Activated CD8-positive, alpha-beta memory T cell treated with anti-CD3 and anti-CD28 coated beads, Interleukin-2, amount 10 ng/mL, durations not matched to agents 7 days and 5 days (primary cell): ENCODE data around the gene TIPARP. TPM values are rescaled to one million over a fixed set of nuclear protein-coding genes. Genes with fewer than 3 reads are reported as not detected.

Experiments
- ATAC-seq: fragments of 150-1000 bp; cut with Tn5 transposase; one replicate; pipeline ENCODE4 v1.10.0; 2021; ENCODE audit warnings: moderate library complexity
- CTCF ChIA-PET: fragments of 350-600 bp; sonication (Branson Sonifier 250); formaldehyde crosslinking; loops from one replicate; lab custom pipeline; 2021; ENCODE audit warnings: antibody characterized with exemption; lab: Charles Lee
- DNase-seq: peaks from one replicate; pipeline ENCODE4 v3.0.0-alpha.2; 2020
- H3K27ac Mint-ChIP-seq: one replicate; pipeline ENCODE4 v1.8.0; 2021; ENCODE audit warnings: mild to moderate bottlenecking, mixed read lengths
- H3K27me3 Mint-ChIP-seq: one replicate; pipeline ENCODE4 v1.8.0; 2021; ENCODE audit warnings: mixed read lengths
- H3K36me3 Mint-ChIP-seq: one replicate; pipeline ENCODE4 v1.8.0; 2021; ENCODE audit warnings: mild to moderate bottlenecking, mixed read lengths
- H3K4me1 Mint-ChIP-seq: one replicate; pipeline ENCODE4 v1.8.0; 2021; ENCODE audit warnings: mixed read lengths
- H3K4me3 Mint-ChIP-seq: one replicate; pipeline ENCODE4 v1.8.0; 2021; ENCODE audit warnings: mild to moderate bottlenecking, moderate library complexity, mixed read lengths
- H3K9me3 Mint-ChIP-seq: one replicate; pipeline ENCODE4 v1.8.0; 2022; ENCODE audit warnings: low read depth, mixed read lengths
- total RNA-seq, 2 experiments: library from RNA; stranded (reverse); gene quantifications; one replicate each; pipeline ENCODE4 v1.2.3, GENCODE V29; 2021

TIPARP gene
- total RNA-seq, 2 experiments from 2014 or later, result 31.6 to 42.8 TPM

GRCh38 chr3:156674911-156675829 lies 780 bp downstream of the TIPARP start:
- DNase-seq (peak; percentile 63), ATAC-seq (peak; percentile 7)
- H3K36me3 Mint-ChIP-seq, result peaks cover 41% of the 10 kb centered on the region
- no peaks in the 10 kb centered on the region for H3K27me3 Mint-ChIP-seq
- H3K4me1 Mint-ChIP-seq, result peaks cover 45% of the 10 kb centered on the region
- CTCF ChIA-PET, result interaction anchor here (0.7 to 5.9 kb wide), 21 partner anchors 10 to 500 kb away, joined by 3 to 53 read pairs (median 6); partner anchors contain the start of gene SSR3
- peak overlapping the region; percentile 96 for H3K4me3 Mint-ChIP-seq
- no peaks in the 10 kb centered on the region for H3K9me3 Mint-ChIP-seq
- peak overlapping the region; percentile 96 for H3K27ac Mint-ChIP-seq

- Mint-ChIP-seq H3K27me3 (no peaks in the 10 kb centered on the region), H3K4me3 (peak overlapping the region; percentile 96), H3K4me1 (peaks cover 53% of the 10 kb centered on the region), H3K9me3 (no peaks in the 10 kb centered on the region), H3K27ac (peak overlapping the region; percentile 89), H3K36me3 (peaks cover 50% of the 10 kb centered on the region)
- CTCF ChIA-PET, result interaction anchor here (0.7 to 5.9 kb wide), 16 partner anchors 11 to 485 kb away, joined by 3 to 53 read pairs (median 6); partner anchors contain the start of gene SSR3
- ATAC-seq (no peak), DNase-seq (peak; percentile 48)
These were observed 1.7 kb downstream of the TIPARP start for GRCh38 chr3:156675830-156676767.

- ATAC-seq, result no peak
- H3K4me1 Mint-ChIP-seq, result peaks cover 60% of the 10 kb centered on the region
- DNase-seq, result peak; percentile 75
These were observed 2.5 kb downstream of the TIPARP start for GRCh38 chr3:156676768-156677479.

DNA sequence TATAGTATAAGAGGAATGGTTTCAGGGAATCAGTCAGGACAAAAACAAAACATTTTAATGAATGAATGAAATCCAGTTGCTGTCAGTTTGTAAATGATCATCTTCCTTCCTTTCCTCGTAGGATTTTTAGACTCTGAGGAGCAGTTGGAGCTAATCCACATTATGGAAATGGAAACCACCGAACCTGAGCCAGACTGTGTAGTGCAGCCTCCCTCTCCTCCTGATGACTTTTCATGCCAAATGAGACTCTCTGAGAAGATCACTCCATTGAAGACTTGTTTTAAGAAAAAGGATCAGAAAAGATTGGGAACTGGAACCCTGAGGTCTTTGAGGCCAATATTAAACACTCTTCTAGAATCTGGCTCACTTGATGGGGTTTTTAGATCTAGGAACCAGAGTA lies 3.1 kb downstream of the TIPARP start:
- CTCF ChIA-PET, result interaction anchor here (0.6 to 5.9 kb wide), 4 partner anchors 123 to 460 kb away, joined by 3 to 53 read pairs (median 3); partner anchors contain the start of gene SSR3
- Mint-ChIP-seq H3K4me1 (peaks cover 65% of the 10 kb centered on the region), H3K36me3 (peaks cover 62% of the 10 kb centered on the region), H3K27me3 (no peaks in the 10 kb centered on the region), H3K27ac (peak overlapping the region; percentile 89), H3K9me3 (no peaks in the 10 kb centered on the region), H3K4me3 (peak overlapping the region; percentile 96)
- no peak for ATAC-seq
- DNase-seq, result no peak

More at GRCh38 chr3:156676768-156677479, 2.5 kb downstream of the TIPARP start:
- H3K9me3 Mint-ChIP-seq, result no peaks in the 10 kb centered on the region
- H3K27ac Mint-ChIP-seq, result peak overlapping the region; percentile 89
- CTCF ChIA-PET, result interaction anchor here (1.3 to 5.9 kb wide), 5 partner anchors 122 to 461 kb away, joined by 3 to 53 read pairs (median 4); partner anchors contain the start of gene SSR3
- H3K4me3 Mint-ChIP-seq, result peak overlapping the region; percentile 96
- peaks cover 57% of the 10 kb centered on the region for H3K36me3 Mint-ChIP-seq
- H3K27me3 Mint-ChIP-seq, result no peaks in the 10 kb centered on the region

GRCh38 chr3:156678197-156678596 lies 3.8 kb downstream of the TIPARP start:
- Mint-ChIP-seq H3K27me3 (no peaks in the 10 kb centered on the region), H3K36me3 (peaks cover 58% of the 10 kb centered on the region), H3K9me3 (no peaks in the 10 kb centered on the region), H3K4me1 (peaks cover 65% of the 10 kb centered on the region), H3K4me3 (peak overlapping the region; percentile 2), H3K27ac (no peak overlapping the region)
- ATAC-seq (no peak), DNase-seq (no peak)
- CTCF ChIA-PET, result interaction anchor here (1.2 kb wide), 1 partner anchor 54 kb away, joined by 3 read pairs; no protein-coding TSS in a partner anchor

DNA sequence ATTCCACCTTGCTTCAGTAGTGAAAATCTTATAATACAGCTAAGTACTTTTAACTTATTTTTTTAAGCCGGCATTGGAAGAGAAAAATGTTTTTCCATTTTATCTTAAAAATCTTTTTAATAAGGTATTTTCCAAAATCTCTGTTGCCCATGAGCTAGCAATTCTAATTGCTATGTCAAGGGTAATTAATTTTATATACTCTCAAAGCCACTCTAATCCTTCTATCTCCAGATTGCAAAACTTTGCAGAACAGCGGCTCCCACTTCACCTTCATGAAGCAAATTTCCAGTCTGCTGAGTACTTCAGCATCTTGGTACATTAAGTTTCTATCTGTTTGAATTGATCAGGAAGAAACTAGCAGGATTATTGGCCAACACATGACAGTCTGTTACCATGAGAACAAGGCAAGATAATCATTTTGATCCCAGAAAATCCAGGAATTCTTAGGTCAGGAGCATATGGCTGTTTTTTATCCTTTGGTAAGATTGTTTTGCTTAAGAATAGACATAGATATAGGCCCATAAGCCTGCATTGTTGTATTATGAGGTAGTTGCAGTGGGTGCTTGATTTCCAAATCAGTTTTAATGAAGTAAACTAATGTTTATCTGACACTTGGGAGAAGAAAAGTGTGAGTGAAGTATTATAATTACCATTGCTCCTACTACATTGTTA lies 6.0 kb downstream of the TIPARP start:
- no peaks in the 10 kb centered on the region for H3K9me3 Mint-ChIP-seq
- H3K4me1 Mint-ChIP-seq, result peaks cover 75% of the 10 kb centered on the region
- H3K36me3 Mint-ChIP-seq, result peaks cover 67% of the 10 kb centered on the region
- DNase-seq (no peak), ATAC-seq (no peak)
- peak overlapping the region; percentile 28 for H3K4me3 Mint-ChIP-seq
- no peaks in the 10 kb centered on the region for H3K27me3 Mint-ChIP-seq
- H3K27ac Mint-ChIP-seq, result peak overlapping the region; percentile 9
- CTCF ChIA-PET, result no interaction called here

- CTCF ChIA-PET, result no interaction called here
- peak overlapping the region; percentile 28 for H3K4me3 Mint-ChIP-seq
- peaks cover 81% of the 10 kb centered on the region for H3K4me1 Mint-ChIP-seq
- no peak for DNase-seq
- H3K27ac Mint-ChIP-seq, result no peak overlapping the region
- no peaks in the 10 kb centered on the region for H3K27me3 Mint-ChIP-seq
- no peaks in the 10 kb centered on the region for H3K9me3 Mint-ChIP-seq
- no peak for ATAC-seq
- H3K36me3 Mint-ChIP-seq, result peaks cover 66% of the 10 kb centered on the region
These were observed 6.6 kb downstream of the TIPARP start for GRCh38 chr3:156681002-156681401.

GRCh38 chr3:156682501-156682900 lies 8.1 kb downstream of the TIPARP start:
- Mint-ChIP-seq H3K27ac (no peak overlapping the region), H3K36me3 (peaks cover 58% of the 10 kb centered on the region), H3K4me1 (peaks cover 80% of the 10 kb centered on the region), H3K4me3 (no peak overlapping the region), H3K27me3 (no peaks in the 10 kb centered on the region), H3K9me3 (no peaks in the 10 kb centered on the region)
- DNase-seq (no peak), ATAC-seq (no peak)
- CTCF ChIA-PET, result interaction anchor here (1.4 kb wide), 1 partner anchor 24 kb away, joined by 3 read pairs; no protein-coding TSS in a partner anchor

GRCh38 chr3:156682963-156683362 lies 8.6 kb downstream of the TIPARP start:
- no peak for DNase-seq
- Mint-ChIP-seq H3K4me3 (no peak overlapping the region), H3K36me3 (peaks cover 58% of the 10 kb centered on the region), H3K27me3 (no peaks in the 10 kb centered on the region), H3K9me3 (no peaks in the 10 kb centered on the region), H3K4me1 (peaks cover 80% of the 10 kb centered on the region), H3K27ac (no peak overlapping the region)
- no peak for ATAC-seq
- CTCF ChIA-PET, result interaction anchor here (1.4 kb wide), 1 partner anchor 23 kb away, joined by 3 read pairs; no protein-coding TSS in a partner anchor

DNA sequence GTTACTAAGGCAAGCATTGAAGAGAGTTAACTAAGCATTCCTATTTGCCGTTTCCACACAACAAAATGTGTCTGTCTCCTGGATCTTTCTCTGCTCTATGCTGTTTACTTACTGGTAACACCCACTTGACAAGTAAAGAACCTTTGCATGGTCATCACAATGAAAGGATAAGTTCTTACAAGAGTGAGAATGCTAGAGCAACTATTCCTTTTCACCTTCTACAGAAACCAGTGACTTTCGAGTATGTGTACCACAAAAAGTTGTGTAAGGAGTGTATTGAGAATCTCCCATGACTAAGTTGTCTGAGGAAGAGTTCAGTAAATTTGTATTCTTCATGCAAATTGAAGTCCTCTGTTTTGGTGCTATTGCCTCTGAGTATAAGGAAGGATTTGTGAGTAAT lies 10.8 kb downstream of the TIPARP start:
- DNase-seq (no peak), ATAC-seq (no peak)
- Mint-ChIP-seq H3K4me3 (peak overlapping the region; percentile 15), H3K27ac (peak overlapping the region; percentile 63), H3K36me3 (peaks cover 56% of the 10 kb centered on the region), H3K9me3 (no peaks in the 10 kb centered on the region), H3K4me1 (peaks cover 85% of the 10 kb centered on the region), H3K27me3 (no peaks in the 10 kb centered on the region)
- CTCF ChIA-PET, result interaction anchor here (1.7 to 2.7 kb wide), 4 partner anchors 12 to 452 kb away, joined by 3 to 10 read pairs (median 4); no protein-coding TSS in a partner anchor

DNA sequence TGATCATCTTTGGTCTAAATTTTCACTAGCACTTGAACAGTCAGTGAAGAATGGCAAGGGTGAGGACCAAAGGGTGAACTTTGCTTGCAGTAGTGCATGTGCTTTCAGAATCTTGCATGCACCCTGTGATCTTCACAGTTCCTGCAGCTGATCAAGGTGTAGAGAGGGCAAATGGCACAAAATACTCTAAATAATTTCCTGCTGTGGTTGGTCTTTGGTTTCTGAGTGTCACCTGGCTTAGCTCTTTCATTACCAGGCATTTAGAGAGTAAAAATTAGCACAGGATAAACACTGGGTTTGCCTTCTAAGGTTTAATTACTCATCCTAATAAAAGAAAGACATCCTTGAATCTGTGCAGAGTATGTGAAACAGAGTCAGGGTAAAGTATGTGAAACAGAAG lies 11.4 kb downstream of the TIPARP start:
- H3K27me3 Mint-ChIP-seq, result no peaks in the 10 kb centered on the region
- H3K4me1 Mint-ChIP-seq, result peaks cover 83% of the 10 kb centered on the region
- H3K4me3 Mint-ChIP-seq, result peak overlapping the region; percentile 17
- H3K36me3 Mint-ChIP-seq, result peaks cover 54% of the 10 kb centered on the region
- DNase-seq, result no peak
- peak; percentile 52 for ATAC-seq
- H3K9me3 Mint-ChIP-seq, result no peaks in the 10 kb centered on the region
- peak overlapping the region; percentile 63 for H3K27ac Mint-ChIP-seq
- CTCF ChIA-PET, result interaction anchor here (1.7 to 2.7 kb wide), 4 partner anchors 12 to 452 kb away, joined by 3 to 10 read pairs (median 4); no protein-coding TSS in a partner anchor
